ENCODE data around the gene ATXN1.
"Not testable (repeated sequence)": the region's sequence is repeated elsewhere in the genome, so short reads cannot be mapped to it uniquely, and the experiment has no call there.

Gene ATXN1

DNA sequence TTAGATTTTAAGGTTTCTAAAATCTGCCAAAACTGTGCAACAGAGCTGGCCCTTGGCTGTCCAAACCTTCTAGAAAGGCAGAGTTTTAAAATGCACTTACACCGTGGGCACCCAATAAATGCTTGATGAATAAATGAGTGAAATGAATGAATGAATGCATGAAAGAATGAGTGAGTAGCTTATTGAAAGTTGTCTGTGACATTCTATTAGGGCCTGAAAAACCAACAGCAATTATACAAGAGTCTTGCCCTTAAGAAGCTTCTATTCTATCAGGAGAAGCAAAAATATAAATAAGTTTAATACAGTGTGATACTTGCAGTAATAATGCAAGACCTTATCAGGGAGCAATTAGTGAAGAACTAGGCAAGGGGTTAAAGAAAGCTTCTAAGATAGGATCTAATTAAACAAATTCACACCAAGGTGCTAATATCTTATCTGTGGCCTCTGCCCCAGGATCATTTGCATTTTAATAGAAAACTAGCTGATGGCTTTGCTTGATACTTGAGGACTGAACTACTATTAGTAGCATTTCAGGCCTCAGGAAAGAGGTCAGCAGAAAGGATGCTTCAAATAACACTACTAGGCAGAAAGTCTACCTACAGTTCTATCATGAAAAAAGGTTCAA, 292.2 kb downstream of the ATXN1 start:
- DNase-seq = no peak

DNA sequence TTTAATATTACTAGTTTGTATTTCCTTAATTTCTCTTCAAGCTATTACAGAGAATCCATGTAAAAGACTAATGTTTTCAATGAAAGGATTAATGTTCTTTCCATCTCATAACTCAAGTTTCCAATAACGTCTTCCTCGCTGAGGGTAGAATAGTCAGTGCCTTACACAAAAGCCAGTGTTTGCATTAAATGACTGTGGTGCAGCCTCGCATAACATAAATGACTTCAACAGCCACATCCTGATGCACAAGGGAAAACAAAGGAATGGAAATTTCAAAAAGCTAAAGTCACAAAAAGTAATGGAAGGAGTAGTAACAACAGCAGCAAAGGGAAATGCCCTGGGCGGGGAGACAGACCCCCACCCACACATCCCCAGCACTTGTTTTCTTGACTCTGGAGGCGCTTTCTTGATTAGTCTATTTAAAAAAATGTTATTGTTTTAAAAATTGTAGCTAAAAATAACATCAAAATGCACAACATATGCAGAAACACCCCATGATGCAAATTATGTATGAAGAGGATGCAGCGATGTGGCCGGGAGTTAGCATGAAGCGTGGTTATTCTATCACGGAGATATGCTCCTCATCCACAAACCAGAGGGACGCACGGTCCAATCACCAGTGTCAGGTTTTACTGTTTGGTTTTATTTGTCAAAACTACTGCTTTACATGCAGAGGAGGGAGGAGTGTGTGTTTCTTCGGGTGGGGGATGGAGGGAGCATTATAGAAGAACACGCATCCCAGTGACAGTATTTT, 294.3 kb downstream of the ATXN1 start:
- DNase-seq = no peak

DNA sequence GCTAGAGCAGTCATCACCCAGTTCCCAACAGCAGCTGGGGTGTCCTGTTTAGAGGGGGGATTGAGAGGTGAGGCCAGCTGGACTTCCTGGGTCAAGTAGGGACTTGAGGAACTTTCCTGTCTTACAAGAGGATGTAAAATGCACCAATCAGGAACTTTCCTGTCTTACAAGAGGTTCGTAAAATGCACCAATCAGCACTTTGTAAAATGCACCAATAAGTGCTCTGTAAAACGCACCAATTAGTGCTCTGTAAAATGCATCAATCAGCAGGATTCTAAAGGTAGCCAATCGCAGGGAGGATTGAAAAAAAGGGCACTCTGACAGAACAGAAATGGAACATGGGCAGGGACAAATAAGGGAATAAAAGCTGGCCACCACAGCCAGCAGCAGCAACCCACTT, 297.2 kb downstream of the ATXN1 start:
- DNase-seq = no peak

DNA sequence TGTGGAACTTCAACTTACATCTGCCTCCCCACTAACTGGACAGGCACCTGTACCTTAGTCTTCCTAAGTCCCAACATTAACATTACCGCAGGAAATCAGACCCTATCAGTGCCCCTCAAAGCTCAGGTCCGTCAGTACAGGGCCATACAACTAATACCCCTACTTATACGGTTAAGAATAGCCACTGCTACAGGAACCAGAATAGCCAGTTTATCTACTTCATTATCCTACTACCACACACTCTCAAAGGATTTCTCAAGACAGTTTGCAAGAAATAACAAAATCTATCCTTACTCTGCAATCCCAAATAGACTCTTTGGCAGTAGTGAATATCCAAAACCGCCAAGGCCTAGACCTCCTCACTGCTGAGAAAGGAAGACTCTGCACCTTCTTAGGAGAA, 298.0 kb downstream of the ATXN1 start:
- not testable (repeated sequence) for DNase-seq

DNA sequence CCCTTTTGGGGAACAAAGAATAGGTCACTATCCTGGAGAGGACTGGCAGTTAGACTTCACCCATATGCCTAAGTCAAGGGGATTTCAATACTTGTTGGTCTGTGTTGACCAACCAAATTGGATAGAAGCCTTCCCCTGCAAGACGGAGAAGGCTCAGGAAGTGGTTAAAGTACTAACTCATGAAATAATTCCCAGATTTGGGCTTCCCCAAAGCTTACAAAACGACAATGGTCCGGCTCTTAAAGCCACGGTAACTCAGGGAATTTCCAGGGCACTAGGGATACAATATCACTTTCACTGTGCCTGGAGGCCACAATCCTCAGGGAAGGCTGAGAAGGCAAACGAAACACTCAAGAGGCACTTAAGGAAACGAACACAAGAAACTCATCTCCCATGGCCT, 299.8 kb downstream of the ATXN1 start:
- no peak for DNase-seq

DNA sequence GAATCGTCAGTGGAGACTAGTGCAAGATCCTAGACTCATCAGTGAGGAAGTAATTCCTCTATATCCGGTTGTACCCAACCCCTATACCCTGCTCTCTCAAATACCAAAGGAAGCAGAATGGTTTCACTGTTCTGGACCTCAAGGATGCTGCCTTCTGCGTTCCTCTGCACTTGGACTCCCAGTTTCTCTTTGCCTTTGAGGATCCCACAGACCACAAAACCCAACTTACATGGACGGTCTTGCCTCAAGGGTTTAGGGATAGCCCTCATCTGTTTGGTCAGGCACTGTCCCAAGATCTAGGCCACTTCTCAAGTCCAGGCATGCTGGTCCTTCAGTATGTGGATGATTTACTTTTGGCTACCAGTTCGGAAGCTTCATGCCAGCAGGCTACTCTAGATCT, 301.8 kb downstream of the ATXN1 start:
- not testable (repeated sequence) for DNase-seq

DNA sequence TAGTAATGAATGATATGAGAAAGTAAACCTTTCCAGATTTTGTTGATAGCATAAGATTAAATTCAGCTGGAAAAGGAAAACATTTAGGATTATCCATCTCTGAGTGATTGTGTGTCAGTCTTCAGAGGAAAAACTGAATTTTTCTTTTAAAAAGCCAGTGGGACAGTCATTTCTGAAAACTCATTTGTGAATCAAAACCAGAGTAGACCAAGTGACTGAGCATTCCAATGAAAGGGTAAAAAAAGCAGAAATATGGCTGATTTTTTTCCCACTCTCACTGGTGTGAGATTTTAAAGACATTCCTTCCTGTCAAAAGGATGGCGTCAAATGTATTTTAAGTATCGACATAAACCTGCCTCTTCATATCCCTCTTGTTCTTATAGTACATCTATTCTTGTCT, 308.9 kb downstream of the ATXN1 start:
- no peak for DNase-seq

DNA sequence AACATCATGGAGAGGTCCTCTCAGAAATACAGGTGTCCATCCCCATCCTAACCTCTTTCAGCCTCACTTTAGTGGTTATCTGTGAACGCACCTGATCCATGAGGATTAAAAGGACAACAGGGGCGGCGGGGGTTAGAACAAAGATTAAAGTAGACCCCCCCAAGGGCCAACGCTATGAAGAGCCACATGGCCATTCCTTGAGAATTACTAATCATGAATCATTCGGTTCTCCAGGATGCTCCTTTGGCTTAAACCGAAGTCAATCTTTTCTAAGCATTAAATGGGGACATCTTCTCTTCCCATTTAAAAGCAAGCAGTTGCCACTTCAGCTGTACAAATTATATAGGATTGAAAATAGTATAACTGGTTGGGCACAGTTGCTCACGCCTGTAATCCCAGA, 310.4 kb downstream of the ATXN1 start:
- DNase-seq = no peak

DNA sequence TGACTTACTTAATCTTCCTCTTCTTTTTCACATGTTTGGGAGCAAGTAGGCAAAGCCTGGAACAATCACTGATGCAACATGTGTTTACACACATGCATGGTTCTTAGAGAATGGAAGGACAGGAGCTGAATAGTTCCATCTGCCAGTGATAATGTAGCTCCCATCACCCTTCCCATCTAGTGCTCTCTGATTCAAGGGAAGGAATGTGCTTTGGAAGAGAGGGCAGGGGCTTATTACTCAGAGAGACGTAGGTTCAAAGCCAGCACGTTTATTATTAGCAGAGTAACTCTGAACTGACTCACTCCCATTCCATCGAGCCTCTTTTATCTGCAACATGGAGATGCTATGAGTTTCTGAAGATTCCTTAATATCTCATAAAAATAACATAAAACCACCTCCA, 311.0 kb downstream of the ATXN1 start:
- DNase-seq = no peak

DNA sequence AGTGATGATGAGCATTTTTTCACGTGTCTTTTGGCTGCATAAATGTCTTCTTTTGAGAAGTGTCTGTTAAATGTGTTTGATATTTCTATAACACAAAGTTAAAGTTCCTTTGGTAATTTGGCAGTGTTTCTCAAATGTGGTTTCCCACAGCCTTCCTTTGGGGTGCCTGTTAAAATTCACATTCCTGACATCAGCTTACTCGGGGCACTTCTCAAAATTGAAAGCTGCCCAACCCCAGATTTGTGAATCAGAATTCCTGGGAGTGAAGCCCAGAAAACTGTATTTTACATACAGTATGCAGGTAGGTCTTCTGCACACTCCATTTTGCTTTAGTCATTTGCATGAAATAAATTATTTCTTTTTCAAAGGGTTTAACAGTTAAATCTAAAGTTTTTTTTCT, 315.0 kb downstream of the ATXN1 start:
- no peak for DNase-seq

DNA sequence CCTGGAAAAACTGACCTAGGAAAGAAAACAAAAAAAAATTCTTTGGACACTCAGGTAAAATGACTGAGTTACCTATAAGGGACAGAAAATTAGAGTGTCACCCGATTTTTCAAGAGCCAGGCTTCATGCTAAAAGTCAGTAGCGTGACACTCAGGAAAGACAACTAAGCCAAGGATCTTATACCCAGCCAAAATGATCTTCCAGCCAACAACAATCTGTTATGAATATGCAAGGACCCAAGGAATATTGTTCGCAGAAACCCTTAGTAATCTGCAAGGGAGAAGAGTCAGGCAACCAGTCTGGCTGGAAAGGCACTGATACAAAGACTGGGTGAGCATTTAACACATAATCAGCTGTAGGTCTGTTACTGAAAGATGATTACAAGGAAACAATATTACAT, 319.2 kb downstream of the ATXN1 start:
- no peak for DNase-seq

DNA sequence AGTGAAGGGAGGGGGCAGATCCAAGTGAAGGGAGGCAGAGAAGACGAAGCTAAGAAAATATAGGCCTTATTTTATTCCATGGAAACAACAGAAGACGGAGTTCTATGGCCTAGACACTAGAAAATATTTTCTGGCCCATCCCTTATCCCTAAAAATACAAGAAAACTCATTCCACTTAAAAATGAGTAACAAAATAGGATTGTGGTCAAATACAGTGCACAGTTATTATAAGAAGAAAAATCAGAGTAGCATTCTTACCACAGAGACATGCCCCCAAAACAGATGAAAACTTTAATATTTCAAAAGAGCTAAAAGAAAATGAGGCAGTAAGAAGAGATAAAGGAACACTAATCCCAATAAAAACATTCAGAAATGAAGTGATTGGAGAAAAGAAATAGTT, 320.0 kb downstream of the ATXN1 start:
- no peak for DNase-seq

DNA sequence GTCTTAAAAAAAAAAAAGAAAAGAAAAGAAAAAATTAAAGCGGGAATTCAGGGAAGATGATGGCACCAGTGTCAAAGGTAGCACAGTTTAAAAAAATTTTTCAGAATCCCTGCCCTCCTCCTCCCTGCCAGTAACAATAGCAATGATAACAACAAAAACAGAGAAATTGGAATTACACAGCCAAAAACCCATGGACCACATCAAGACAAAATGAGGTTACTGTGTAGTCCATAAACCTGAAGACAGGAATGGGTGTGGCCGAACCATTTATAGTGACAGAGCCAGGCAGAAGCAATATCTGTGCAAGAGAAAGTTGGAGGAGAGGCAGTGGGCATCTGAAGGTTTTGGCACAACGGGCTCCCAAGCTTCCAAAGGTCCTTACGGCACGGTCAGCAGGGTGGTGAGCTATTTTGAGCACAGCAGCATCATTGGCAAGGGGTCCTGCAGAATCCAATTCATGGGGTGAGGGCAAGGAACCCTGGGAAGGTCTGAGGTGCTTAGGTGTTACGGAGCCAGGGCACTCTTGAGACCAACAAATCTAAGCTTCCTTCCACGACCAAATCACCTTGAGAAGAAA, 320.5 kb downstream of the ATXN1 start:
- DNase-seq = no peak

DNA sequence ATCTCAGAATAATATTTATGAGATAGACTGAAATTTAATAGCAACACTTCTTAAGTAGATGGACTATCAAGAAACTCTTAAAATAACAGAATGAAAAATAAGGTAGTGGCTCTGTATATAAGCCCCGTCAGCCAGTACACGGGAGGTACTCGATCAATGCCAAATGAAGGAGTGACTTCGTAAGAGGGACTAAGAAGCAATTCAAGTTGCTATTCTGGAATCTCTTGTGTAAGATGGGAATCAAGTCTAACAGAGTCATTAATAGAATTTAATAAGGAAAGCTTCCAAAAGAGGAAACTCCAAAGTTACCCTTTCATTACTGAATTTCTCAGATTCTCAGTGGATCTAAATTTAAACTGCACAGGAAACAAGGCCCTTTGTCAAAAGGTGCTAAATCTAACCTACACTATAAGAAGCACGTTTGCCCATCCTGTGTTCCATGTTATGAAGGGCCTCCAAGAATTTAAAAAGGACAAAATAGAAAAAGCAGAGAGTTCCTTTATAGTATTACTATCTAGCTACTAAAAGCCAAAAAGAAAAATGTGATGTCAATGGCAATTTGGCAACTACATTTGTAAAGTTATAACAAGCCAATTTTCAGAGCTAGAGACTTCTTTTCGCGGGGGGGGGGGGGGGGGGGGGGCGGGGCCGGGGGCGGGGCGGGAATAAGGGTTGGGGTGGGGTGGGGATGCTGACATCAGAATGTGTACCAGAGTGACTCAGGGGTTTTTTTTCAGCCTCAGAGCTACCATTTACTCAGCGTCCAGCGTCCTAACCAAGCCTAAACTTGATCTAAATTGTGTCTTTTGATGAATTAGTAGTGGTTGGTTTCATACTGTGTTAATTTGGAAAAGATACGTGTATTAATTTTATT, 322.3 kb downstream of the ATXN1 start:
- no peak for DNase-seq

DNA sequence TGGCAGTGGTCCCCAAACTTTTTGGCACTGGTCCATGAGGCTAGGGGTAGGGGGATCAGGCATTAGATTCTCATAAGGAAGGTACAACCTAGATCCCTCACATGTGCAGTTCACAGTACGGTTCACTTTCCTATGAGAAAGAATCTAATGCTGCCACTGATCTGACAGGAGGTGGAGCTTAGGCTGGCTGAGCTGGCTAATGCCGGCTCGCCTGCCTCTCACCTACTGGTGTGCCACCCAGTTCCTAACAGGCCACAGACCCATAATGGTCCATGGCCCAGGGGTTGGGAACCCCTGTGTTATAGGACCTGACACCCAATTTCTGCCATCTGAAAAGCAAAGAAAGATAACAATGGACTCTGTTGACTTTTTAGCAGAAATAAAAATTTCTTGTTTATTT, 323.3 kb downstream of the ATXN1 start:
- peak; percentile 34 for DNase-seq

DNA sequence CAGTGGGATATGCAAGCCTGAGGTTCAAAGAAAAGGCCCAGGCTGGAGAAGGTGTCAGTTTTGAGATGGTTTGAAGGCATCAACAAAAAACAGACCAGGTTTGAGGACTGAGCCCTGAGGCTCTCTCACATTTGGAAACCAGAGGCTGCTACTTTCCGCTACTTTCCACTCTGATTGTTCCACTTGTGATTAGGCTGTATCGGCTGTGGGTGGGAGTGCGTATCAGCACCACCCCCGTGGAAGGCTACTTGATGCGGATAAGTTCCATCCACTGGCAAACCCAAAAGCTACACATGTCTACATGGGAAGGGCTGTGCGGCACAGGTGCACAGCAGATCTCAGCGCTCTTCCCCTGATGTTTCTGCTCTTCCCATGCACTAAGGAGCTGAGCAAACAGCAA, 324.2 kb downstream of the ATXN1 start:
- DNase-seq = peak; percentile 31

DNA sequence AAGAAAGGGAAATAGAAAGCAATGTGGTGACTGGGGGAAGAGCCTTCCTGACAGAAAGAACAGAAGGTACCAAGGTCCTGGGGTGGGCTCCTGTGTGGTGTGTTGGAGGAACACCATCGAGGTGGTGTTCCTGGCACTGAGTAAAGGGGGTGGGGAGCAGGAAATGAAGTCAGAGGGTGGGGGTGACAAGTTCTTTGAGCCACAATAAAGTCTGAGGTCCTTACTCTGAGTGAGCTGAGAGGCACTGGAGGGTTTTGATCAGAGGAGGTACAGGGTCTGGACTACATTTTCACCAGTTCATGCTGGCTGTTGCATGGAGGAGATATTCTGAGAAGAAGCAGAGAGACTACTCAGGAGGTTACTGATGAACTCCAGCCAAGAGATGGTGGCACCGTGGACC, 324.7 kb downstream of the ATXN1 start:
- peak; percentile 28 for DNase-seq

DNA sequence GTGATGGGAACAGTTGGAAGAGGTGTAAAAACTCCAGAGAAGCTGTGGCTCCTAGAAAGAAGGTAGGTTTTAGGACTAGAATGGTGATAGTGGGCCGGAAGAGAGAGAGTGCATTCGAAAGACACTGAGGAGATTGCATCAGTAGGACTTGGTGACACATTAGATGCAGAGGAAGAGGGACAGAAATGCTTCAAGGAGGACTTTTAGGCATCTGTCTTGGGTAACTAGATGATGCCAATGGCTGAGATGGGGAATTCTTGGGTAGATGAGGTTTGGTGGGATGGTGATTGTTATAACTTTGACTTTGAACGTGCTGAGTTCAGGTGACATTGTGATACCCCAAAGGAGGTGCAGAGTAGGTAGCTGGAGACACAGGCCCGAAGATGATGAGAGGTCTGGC, 326.4 kb downstream of the ATXN1 start:
- no peak for DNase-seq

DNA sequence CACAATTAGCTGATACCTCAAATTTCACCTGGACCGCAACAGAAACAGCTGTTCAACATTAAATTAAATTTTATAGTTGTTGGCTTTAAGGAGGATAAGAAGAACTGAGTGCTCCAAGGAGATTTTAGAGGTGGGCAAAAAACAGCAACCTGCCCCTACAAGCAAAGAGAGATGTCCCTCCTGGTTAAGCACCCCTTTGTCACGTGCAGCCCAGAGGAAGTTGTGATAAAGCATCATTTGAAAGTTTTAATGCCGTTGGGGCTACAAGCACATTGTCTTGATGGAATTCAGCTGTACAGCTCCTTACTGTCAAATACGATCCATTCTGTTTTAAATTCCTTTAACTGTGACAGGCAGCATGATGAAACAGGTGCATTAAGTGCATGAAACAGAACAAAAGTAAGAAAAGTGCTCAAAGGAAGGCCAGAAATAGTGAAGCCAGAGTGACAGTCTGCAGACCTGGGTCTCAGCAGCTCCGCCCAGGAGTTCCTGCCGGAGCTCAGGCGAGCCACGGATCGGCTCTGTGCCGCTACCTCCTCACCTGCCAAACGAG, 327.8 kb downstream of the ATXN1 start:
- no peak for DNase-seq

DNA sequence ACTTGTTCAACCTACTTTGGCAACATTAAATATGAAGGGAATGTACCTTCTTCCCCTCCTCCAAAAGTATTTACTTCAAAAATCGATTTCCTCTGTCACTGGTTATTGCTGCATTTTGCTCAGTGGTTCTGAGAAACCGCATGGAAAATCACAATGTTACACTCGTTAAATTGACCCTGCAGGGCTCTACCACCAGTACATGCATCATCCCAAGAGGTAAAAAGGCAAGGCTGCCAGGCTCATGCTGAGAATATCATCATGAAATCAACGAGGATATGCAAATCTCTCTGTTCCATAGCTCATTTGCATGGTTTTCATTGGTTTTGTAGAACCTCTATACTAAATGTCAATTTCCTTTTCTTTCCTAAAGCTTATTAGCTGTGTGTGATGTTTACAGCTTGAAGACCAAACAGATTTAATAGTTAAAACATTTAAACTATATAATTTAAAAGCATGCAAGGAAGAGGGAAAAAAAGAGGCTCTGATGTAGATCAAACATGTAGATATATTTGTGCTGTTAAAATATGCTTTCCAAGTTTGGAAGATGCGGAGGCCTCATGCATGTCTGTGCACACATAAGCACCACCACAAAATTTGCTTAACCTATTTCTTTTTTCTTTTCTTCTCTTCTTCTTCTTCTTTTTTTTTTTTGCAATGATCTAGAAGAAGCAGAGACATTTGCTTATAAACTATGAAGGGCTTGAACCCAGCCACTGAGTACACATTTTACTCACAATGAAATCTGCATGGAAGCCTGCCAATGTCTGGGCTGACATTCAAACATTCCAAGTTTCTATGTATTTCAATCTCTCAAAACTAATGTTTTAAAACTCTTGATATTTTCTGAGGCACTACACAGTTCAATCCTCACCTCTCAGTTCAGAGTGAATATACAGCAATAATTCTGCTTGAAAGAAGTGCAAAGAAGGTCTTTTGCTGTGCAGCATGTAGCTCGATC, 328.9 kb downstream of the ATXN1 start:
- no peak for DNase-seq

DNA sequence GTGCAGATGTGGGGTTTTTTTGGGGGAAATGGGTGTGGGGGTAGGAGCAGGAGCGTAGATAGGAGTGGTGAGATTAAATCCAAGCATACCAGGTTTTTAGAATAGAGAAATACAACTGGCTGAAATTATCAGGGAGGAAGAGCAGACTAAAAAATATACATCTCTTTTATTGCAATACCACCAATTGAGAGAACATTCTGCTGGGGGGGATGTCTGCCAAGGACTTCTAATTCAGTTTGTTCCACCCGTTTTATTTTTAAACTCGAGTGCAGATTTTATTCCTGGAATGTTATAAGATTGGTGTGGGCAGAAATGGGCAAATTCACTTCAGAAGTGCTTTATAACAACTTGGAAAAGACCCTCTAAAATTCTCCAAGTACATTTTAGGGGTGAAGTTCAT, 330.2 kb downstream of the ATXN1 start:
- DNase-seq = no peak
